ENCODE results near the gene SNX25. TPM values are rescaled to one million over a fixed set of nuclear protein-coding genes. Genes with fewer than 3 reads are reported as not detected.
A peak's percentile ranks its signal among the peaks of the same experiment; 100 is the strongest.

Gene SNX25
- total and polyA plus RNA-seq, 10 of the 15 experiments (the other 5 are each of a cell fraction or from before 2014, with no cell fraction given), result 11.2 to 117 (median 62.8) TPM

GRCh38 chr4:185371702-185372101 is 162.3 kb downstream of the SNX25 start:
- H3K9ac ChIP-seq (ENCODE audit: control insufficient read depth, insufficient read depth, low read length), result no peak overlapping the region
- H3K4me2 ChIP-seq (ENCODE audit: control insufficient read depth, insufficient read depth), result no peak overlapping the region
- POLR2A ChIA-PET, result no interaction called here
- intact Hi-C loops (cut with micrococcal nuclease; ENCODE audit: unreplicated experiment), result no loop called here
- no peaks in the 10 kb centered on the region for H4K20me1 ChIP-seq (ENCODE audit: control insufficient read depth, insufficient read depth)
- WGBS (ENCODE audit: insufficient coverage, insufficient replicate concordance, low lambda C conversion rate, missing lambda C conversion rate), result over 99% methylated on average over 11 of the region's 11 CpGs
- H3K4me1 ChIP-seq (ENCODE audit: control insufficient read depth, insufficient read depth, low read length), result no peaks in the 10 kb centered on the region
- no TSS peak for BruUV-seq (replicated peaks)
- ATAC-seq (no peak), DNase-seq (ENCODE audit: low read depth, low spot score) (no peak), FAIRE-seq (no peak)
- no peak overlapping the region for H3K4me3 ChIP-seq
- in situ Hi-C loops (cut with MboI), result no loop called here
- H3K36me3 ChIP-seq (ENCODE audit: control insufficient read depth in 2 of 2, insufficient read depth in 2 of 2, low read length in 1 of 2), result peaks cover 1 to 40% of the 10 kb centered on the region in 2 experiments; a peak in 3 of 4 replicates
- no peaks in the 10 kb centered on the region for H3K79me2 ChIP-seq (ENCODE audit: control insufficient read depth, insufficient read depth, low read length)
- H3K27me3 ChIP-seq (replicated peaks in 1 of 2; ENCODE audit: control insufficient read depth in 2 of 2, insufficient read depth in 2 of 2, low read length in 1 of 2), result no peaks in the 10 kb centered on the region
- H3K27ac ChIP-seq (ENCODE audit: control insufficient read depth, insufficient read depth), result no peak overlapping the region
- no peak overlapping the region for H2AFZ ChIP-seq (ENCODE audit: control insufficient read depth, low read depth, low read length)
- no peaks in the 10 kb centered on the region for H3K9me3 ChIP-seq (replicated peaks; ENCODE audit: control insufficient read depth, insufficient read depth, low read length)
- RAD21 ChIA-PET (ENCODE audit: unreplicated experiment), result no interaction called here
- peak; percentile 52; the same call in 1 of the 2 replicates for TF ChIP-seq POLR2A (IDR thresholded peaks at IDR 0.05; ENCODE audit: low read depth, low read length)
- TF ChIP-seq POLR2AphosphoS2 (IDR thresholded peaks at IDR 0.05; ENCODE audit: low read depth, low read length), result 0 out of 2 replicates have a peak, but pooled peaks have one; percentile 25
- TF ChIP-seq ZNF274 (IDR thresholded peaks at IDR 0.05; ENCODE audit: insufficient read depth, insufficient read length), result no peak
- SMC1A ChIA-PET (ENCODE audit: uncharacterized antibody, unreplicated experiment), result interaction anchor here (1.5 kb wide), 1 partner anchor 21 kb away, joined by 3 read pairs; no protein-coding TSS in a partner anchor
- CTCF ChIA-PET, result interaction anchor here (0.8 to 2.6 kb wide), 2 partner anchors 9 to 19 kb away, joined by 3 to 7 read pairs; no protein-coding TSS in a partner anchor

GRCh38 chr4:185374027-185374426 is 164.6 kb downstream of the SNX25 start:
- POLR2A ChIA-PET, result no interaction called here
- intact Hi-C loops (cut with micrococcal nuclease; ENCODE audit: unreplicated experiment), result no loop called here
- no TSS peak for BruUV-seq (replicated peaks)
- FAIRE-seq (no peak), DNase-seq (ENCODE audit: low read depth, low spot score) (no peak), ATAC-seq (no peak)
- Histone ChIP-seq H3K4me3 (no peak overlapping the region), H4K20me1 (ENCODE audit: control insufficient read depth, insufficient read depth) (no peaks in the 10 kb centered on the region), H3K36me3 (ENCODE audit: control insufficient read depth in 2 of 2, insufficient read depth in 2 of 2, low read length in 1 of 2) (peaks cover 1 to 31% of the 10 kb centered on the region in 2 experiments; a peak in 3 of 4 replicates), H3K4me1 (ENCODE audit: control insufficient read depth, insufficient read depth, low read length) (no peaks in the 10 kb centered on the region), H2AFZ (ENCODE audit: control insufficient read depth, low read depth, low read length) (no peak overlapping the region), H3K27ac (ENCODE audit: control insufficient read depth, insufficient read depth) (no peak overlapping the region), H3K9ac (ENCODE audit: control insufficient read depth, insufficient read depth, low read length) (no peak overlapping the region), H3K79me2 (ENCODE audit: control insufficient read depth, insufficient read depth, low read length) (no peaks in the 10 kb centered on the region), H3K27me3 (replicated peaks in 1 of 2; ENCODE audit: control insufficient read depth in 2 of 2, insufficient read depth in 2 of 2, low read length in 1 of 2) (no peaks in the 10 kb centered on the region), H3K4me2 (ENCODE audit: control insufficient read depth, insufficient read depth) (no peak overlapping the region), H3K9me3 (replicated peaks; ENCODE audit: control insufficient read depth, insufficient read depth, low read length) (no peaks in the 10 kb centered on the region; the same call in 2 of the 3 replicates)
- RAD21 ChIA-PET (ENCODE audit: unreplicated experiment), result no interaction called here
- WGBS (ENCODE audit: insufficient coverage, insufficient replicate concordance, low lambda C conversion rate, missing lambda C conversion rate), result 91% methylated on average over 7 of the region's 7 CpGs
- CTCF ChIA-PET, result no interaction called here
- in situ Hi-C loops (cut with MboI), result no loop called here
- SMC1A ChIA-PET (ENCODE audit: uncharacterized antibody, unreplicated experiment), result interaction anchor here (1.0 to 1.6 kb wide), 3 partner anchors 24 to 77 kb away, joined by 3 read pairs; no protein-coding TSS in a partner anchor
- no peak for TF ChIP-seq SUZ12 (IDR thresholded peaks at IDR 0.05; ENCODE audit: unreplicated experiment)
- TF ChIP-seq MAX (IDR thresholded peaks at IDR 0.05; ENCODE audit: low read depth, low read length), result no peak
- no peak for TF ChIP-seq NFXL1 (IDR thresholded peaks at IDR 0.05; ENCODE audit: borderline replicate concordance)
- no peak for TF ChIP-seq MYB (IDR thresholded peaks at IDR 0.05; ENCODE audit: borderline replicate concordance, low read depth, low read length)
- TF ChIP-seq CHD1 (IDR thresholded peaks at IDR 0.05; ENCODE audit: low read depth, low read length), result no peak
- TF ChIP-seq ZNF384 (IDR thresholded peaks at IDR 0.05; ENCODE audit: borderline replicate concordance, low read depth, low read length), result no peak
- no peak for TF ChIP-seq MXI1 (IDR thresholded peaks at IDR 0.05; ENCODE audit: low read depth, low read length)
- no peak for TF ChIP-seq ZNF217 (IDR thresholded peaks at IDR 0.05)
- no peak for TF ChIP-seq RBBP5 (conservative IDR thresholded peaks at IDR 0.05)
- TF ChIP-seq MTA2 (IDR thresholded peaks at IDR 0.05; ENCODE audit: low read depth), result no peak
- TF ChIP-seq BCL3 (IDR thresholded peaks at IDR 0.05; ENCODE audit: borderline replicate concordance, insufficient read depth, low read depth, low read length, poor library complexity, severe bottlenecking), result no peak
- TF ChIP-seq SIX5 (IDR thresholded peaks at IDR 0.05; ENCODE audit: low read depth, low read length, severe bottlenecking), result no peak
